ENCODE data around the gene PRKCD.

DNA sequence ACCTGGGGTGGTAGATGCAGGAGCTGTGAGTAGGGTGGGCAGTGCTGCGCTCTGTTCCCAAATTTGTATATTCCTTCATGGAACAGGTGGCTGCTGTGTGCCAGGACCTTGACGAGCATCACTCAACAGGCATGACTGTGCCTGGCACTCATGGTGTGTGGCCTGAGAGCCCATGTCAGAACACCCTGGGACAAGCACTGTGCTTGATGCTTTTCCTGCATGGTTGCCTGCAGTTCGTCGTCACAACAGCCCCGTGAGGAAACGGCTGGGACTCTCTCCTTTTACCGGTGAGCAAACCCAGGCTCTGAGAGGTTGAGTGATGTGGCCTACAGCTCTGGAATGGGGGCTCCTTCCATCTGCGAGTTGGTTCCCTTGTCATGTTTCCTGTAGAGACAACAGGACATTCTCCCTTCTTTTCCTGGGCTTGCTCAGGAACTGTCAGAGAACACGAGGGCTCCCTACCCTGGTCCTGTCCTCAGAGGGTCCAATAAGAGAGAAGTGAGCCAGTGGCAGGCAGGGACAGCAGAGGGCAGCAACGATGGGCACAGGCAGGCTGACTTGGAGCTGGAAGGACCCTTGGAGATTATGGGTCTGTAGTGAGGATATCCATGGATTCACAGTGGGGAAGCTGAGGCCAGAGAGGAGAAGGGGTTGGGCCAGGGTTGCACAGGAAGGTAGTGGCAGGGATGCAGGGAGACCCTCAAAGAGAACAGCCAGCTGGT, 37.4 kb downstream of the PRKCD start:
- TF ChIP-seq CTCF (conservative IDR thresholded peaks at IDR 0.05 in 1 of 2, IDR thresholded peaks at IDR 0.05 in 1 of 2; ENCODE audit: extremely low read depth in 1 of 2, insufficient read depth in 1 of 2, low read depth in 1 of 2, low read length in 2 of 2) (peak in 1 of 2 donors; percentile 8), EZH2 (IDR thresholded peaks at IDR 0.05; ENCODE audit: borderline replicate concordance, low read length) (no peak)

Data from mammary epithelial cell (primary cell).